ENCODE data around the gene AKAP12.

AKAP12 gene, protein sequence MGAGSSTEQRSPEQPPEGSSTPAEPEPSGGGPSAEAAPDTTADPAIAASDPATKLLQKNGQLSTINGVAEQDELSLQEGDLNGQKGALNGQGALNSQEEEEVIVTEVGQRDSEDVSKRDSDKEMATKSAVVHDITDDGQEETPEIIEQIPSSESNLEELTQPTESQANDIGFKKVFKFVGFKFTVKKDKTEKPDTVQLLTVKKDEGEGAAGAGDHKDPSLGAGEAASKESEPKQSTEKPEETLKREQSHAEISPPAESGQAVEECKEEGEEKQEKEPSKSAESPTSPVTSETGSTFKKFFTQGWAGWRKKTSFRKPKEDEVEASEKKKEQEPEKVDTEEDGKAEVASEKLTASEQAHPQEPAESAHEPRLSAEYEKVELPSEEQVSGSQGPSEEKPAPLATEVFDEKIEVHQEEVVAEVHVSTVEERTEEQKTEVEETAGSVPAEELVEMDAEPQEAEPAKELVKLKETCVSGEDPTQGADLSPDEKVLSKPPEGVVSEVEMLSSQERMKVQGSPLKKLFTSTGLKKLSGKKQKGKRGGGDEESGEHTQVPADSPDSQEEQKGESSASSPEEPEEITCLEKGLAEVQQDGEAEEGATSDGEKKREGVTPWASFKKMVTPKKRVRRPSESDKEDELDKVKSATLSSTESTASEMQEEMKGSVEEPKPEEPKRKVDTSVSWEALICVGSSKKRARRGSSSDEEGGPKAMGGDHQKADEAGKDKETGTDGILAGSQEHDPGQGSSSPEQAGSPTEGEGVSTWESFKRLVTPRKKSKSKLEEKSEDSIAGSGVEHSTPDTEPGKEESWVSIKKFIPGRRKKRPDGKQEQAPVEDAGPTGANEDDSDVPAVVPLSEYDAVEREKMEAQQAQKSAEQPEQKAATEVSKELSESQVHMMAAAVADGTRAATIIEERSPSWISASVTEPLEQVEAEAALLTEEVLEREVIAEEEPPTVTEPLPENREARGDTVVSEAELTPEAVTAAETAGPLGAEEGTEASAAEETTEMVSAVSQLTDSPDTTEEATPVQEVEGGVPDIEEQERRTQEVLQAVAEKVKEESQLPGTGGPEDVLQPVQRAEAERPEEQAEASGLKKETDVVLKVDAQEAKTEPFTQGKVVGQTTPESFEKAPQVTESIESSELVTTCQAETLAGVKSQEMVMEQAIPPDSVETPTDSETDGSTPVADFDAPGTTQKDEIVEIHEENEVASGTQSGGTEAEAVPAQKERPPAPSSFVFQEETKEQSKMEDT (N-terminal part only)

DNA sequence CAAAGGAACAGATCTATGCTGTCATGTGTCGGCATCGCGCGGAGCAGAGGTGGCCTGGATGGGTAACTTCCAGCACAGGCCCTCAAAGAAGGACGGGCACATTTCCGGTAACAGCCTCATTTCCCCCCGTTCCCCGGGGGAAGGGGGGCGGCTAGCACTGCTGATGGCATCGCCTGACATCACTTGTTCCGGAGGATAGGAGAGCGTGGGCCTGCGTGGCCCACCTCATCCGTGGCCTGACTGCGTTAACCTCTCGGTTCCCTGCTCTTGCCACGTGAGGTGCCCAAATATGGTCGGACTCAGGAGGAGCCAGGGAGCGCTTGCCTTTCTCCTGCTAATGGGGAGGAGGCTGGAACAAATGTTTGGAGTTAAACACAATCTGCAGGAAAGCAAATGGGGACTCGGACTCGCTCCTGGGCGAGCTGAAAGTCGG lies at the start of gene AKAP12:
Gene AKAP12 (plus strand): TSS at position 365 of the 433 bp plus-strand sequence. CDS start 596 bp downstream, outside the sequence.
- H3K4me1 ChIP-seq (ENCODE audit: control insufficient read depth, low read depth, low read length), result peaks cover 14% of the 10 kb centered on the region
- no peaks in the 10 kb centered on the region for H3K9me3 ChIP-seq (ENCODE audit: control insufficient read depth, low read depth, low read length)
- H3K27me3 ChIP-seq (ENCODE audit: control insufficient read depth, insufficient read depth, low read length), result peaks cover 21% of the 10 kb centered on the region
- H3K4me3 ChIP-seq (ENCODE audit: low read length), result peak within 1 kb of the TSS; percentile 77
- H3K27ac ChIP-seq (ENCODE audit: low read length), result no peak within 1 kb of the TSS
- no peaks in the 10 kb centered on the region for H3K36me3 ChIP-seq (ENCODE audit: control insufficient read depth, low read depth, low read length)
- H3K9ac ChIP-seq (ENCODE audit: low read length), result peak within 1 kb of the TSS; percentile 72

DNA sequence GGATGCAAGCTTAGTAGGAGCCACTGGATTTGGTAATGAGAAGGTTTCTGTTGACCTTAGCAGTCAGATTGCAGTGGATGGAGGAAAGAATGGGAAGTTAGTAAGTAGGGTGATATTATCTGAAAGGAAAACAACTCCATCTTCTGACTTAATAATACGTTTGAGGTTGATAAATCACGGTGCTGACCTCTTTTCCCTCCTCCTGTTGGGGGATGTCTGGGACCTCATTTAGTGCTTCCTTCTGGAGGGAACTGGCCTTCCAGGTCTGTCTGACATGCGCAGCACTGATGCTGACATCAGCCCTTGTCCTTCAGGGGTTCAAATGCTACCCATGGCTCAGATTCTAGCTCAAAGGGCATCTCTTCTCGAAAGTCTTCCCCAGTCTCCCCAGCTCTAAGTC lies 48.2 kb upstream of the AKAP12 start:
- Histone ChIP-seq H3K36me3 (ENCODE audit: control insufficient read depth, low read depth, low read length) (no peaks in the 10 kb centered on the region), H3K9me3 (ENCODE audit: control insufficient read depth, low read depth, low read length) (no peaks in the 10 kb centered on the region), H3K27me3 (ENCODE audit: control insufficient read depth, insufficient read depth, low read length) (no peaks in the 10 kb centered on the region), H3K9ac (ENCODE audit: low read length) (no peak overlapping the region), H3K4me1 (ENCODE audit: control insufficient read depth, low read depth, low read length) (peaks cover 4% of the 10 kb centered on the region), H3K27ac (ENCODE audit: low read length) (no peak overlapping the region), H3K4me3 (ENCODE audit: low read length) (no peak overlapping the region)

DNA sequence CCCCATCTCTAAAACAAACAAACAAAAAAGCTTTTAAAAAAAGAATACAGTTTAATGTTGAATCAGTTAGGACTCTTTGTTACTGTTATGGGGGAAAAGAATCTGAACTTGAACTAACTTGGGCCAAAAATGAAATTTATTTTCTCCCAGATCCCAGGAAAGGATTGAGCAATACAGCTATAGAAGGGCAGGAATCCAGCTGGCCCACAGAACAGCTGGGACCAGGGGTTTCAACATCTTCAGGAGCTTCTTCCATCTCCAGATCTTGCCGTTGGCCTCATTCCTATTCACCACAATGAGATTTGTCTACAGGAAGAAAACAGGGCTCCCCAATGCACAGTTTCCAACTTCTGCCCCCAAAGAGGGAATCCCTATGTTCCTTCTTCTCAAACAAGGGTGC lies 43.2 kb upstream of the AKAP12 start:
- Histone ChIP-seq H3K27ac (ENCODE audit: low read length) (no peak overlapping the region), H3K4me1 (ENCODE audit: control insufficient read depth, low read depth, low read length) (no peaks in the 10 kb centered on the region), H3K36me3 (ENCODE audit: control insufficient read depth, low read depth, low read length) (no peaks in the 10 kb centered on the region), H3K27me3 (ENCODE audit: control insufficient read depth, insufficient read depth, low read length) (no peaks in the 10 kb centered on the region), H3K9me3 (ENCODE audit: control insufficient read depth, low read depth, low read length) (no peaks in the 10 kb centered on the region), H3K9ac (ENCODE audit: low read length) (no peak overlapping the region), H3K4me3 (ENCODE audit: low read length) (no peak overlapping the region)

DNA sequence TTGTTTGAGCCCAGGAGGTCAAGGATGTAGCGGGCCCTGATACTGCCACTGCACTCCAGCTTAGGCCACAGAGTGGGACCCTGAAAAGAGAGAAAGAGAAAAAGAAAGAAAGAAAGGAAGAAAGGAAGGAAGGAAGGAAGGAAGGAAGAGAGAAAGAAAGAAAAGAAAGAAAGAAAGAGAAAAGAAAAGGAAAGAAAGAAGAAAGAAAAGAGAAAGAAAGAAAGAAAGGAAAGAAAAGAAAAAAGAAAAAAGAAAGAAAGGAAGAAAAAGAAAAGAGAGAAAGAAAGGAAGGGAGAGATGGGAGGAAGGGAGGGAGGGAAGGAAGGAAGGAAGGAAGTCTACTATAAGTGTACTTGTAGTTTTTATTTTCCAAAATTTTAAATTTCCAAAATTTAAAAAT lies 42.2 kb upstream of the AKAP12 start:
- Histone ChIP-seq H3K27me3 (ENCODE audit: control insufficient read depth, insufficient read depth, low read length) (no peaks in the 10 kb centered on the region), H3K4me1 (ENCODE audit: control insufficient read depth, low read depth, low read length) (no peaks in the 10 kb centered on the region), H3K9me3 (ENCODE audit: control insufficient read depth, low read depth, low read length) (no peaks in the 10 kb centered on the region), H3K36me3 (ENCODE audit: control insufficient read depth, low read depth, low read length) (no peaks in the 10 kb centered on the region), H3K9ac (ENCODE audit: low read length) (no peak overlapping the region), H3K4me3 (ENCODE audit: low read length) (no peak overlapping the region), H3K27ac (ENCODE audit: low read length) (no peak overlapping the region)

DNA sequence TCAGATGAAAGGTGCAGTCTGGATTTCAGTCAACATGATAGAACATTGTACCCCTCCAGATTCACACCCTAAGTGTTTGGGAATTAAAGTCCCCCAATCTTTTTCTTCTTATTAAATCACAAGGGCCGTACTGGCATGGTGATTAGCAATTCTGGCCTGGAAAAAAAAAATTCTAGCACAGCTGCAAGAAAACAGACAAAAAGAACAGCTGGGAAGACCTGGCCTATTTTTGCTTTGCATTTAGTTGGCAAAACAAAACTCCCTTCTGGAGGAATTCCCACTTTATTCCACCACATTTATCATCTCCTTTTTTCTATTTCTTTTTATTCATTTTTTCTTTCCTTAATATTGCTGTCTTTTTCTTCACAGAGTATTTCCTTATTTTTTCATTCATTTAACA lies 39.8 kb upstream of the AKAP12 start:
- Histone ChIP-seq H3K36me3 (ENCODE audit: control insufficient read depth, low read depth, low read length) (no peaks in the 10 kb centered on the region), H3K4me1 (ENCODE audit: control insufficient read depth, low read depth, low read length) (no peaks in the 10 kb centered on the region), H3K27ac (ENCODE audit: low read length) (no peak overlapping the region), H3K27me3 (ENCODE audit: control insufficient read depth, insufficient read depth, low read length) (no peaks in the 10 kb centered on the region), H3K4me3 (ENCODE audit: low read length) (no peak overlapping the region), H3K9ac (ENCODE audit: low read length) (no peak overlapping the region), H3K9me3 (ENCODE audit: control insufficient read depth, low read depth, low read length) (no peaks in the 10 kb centered on the region)

DNA sequence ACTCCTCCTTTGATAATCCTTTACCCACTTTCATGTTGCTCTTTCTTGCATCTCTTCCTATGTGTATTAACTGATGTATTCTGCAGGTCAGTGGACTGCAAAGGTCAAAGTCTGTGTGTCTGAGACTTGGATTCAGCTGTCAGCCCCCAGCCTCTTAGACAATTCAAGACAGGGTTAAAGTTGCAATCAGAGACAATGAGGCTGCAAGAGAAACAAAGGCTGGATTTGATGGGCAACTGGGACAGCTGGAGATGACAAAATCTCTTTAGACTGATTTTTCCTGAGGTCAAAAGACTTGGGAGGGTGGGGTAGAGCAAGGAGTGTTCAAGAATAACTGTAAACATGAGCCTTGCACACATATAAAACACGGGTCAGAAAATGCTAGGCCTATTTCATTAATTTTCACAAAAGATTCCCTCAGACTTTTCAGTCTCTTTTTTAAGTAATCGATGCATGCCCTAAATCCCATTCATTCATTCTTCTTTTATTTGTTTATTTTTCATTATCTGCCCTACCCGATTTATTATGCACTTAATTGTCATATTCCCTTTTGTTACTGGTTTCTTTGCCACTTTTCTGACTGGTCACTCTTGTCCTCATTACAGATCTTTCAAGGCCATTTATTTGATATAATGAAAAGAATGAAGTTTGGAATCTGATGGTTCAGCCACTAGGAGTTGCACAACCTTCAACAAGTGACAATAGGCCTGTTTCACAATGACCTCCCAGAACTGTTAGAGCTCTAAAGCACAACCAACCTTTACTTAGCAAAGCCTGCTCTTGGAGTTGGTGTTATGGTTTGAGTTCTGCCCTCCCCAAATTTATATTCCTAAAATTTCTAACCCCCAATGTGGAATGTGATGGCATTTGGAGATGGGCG lies 33.8 kb upstream of the AKAP12 start:
- Histone ChIP-seq H3K27ac (ENCODE audit: low read length) (no peak overlapping the region), H3K9ac (ENCODE audit: low read length) (no peak overlapping the region), H3K4me1 (ENCODE audit: control insufficient read depth, low read depth, low read length) (no peaks in the 10 kb centered on the region), H3K36me3 (ENCODE audit: control insufficient read depth, low read depth, low read length) (no peaks in the 10 kb centered on the region), H3K27me3 (ENCODE audit: control insufficient read depth, insufficient read depth, low read length) (no peaks in the 10 kb centered on the region), H3K9me3 (ENCODE audit: control insufficient read depth, low read depth, low read length) (no peaks in the 10 kb centered on the region), H3K4me3 (ENCODE audit: low read length) (no peak overlapping the region)

DNA sequence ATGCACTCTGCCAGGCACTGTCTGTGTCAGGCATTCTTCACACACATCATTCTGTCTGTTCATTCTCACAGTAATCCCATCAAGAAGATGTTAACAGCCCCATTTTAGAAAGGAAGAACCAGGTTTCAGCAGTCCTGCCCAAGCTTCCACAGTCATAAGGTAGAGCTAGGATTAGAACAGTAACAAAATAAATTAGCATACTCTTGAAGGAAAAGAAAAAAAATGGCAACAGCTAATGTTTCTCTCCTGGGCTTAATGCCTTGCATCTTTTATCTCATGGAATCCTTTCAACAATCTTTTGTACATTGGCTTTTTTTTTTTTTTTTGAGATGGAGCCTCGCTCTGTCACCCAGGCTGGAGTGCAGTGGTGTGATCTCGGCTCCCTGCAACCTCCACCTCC lies 32.1 kb upstream of the AKAP12 start:
- H3K27ac ChIP-seq (ENCODE audit: low read length), result no peak overlapping the region

DNA sequence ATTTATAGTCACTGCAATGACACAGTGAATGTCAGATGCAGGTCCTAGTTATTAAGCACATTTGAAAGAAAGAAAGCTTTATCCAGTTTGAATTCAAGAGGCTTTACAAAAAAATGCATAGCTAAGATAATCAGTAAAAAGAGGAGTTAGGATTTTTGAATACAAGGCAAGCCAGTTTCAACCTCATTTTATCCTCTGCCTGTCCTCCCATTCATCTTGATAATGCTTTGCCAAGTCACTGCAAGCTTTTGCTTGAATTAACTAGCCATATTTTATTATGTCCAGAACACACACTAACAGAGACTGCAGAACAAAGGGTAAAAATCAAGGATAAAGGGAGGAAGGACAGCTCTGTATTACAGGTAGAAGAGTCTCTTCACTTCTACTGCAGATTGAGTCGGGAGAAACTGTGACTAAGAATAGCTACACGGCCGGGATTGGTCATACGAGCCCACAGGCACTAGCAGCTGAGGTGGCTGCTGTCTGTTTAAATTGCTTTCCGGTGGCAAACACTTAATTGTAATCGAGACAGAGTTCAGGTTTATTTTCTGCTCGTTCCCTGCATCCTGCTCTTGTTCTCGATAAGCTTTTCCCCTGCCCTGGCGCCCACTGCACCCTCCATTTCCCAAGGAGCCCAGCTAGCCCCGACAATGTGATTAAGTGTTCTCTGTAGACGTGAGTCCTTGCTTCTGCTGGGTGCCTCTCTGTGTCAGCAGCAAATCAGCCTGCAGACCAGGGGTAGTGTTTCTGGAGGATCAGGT lies 30.5 kb upstream of the AKAP12 start:
- Histone ChIP-seq H3K27me3 (ENCODE audit: control insufficient read depth, insufficient read depth, low read length) (no peaks in the 10 kb centered on the region), H3K36me3 (ENCODE audit: control insufficient read depth, low read depth, low read length) (no peaks in the 10 kb centered on the region), H3K9ac (ENCODE audit: low read length) (no peak overlapping the region), H3K4me1 (ENCODE audit: control insufficient read depth, low read depth, low read length) (no peaks in the 10 kb centered on the region), H3K4me3 (ENCODE audit: low read length) (no peak overlapping the region), H3K27ac (ENCODE audit: low read length) (no peak overlapping the region), H3K9me3 (ENCODE audit: control insufficient read depth, low read depth, low read length) (peaks cover 4% of the 10 kb centered on the region)

More for the DNA sequence above, 32.1 kb upstream of the AKAP12 start:
- Histone ChIP-seq H3K9me3 (ENCODE audit: control insufficient read depth, low read depth, low read length) (peaks cover 4% of the 10 kb centered on the region), H3K4me3 (ENCODE audit: low read length) (no peak overlapping the region), H3K4me1 (ENCODE audit: control insufficient read depth, low read depth, low read length) (no peaks in the 10 kb centered on the region), H3K27me3 (ENCODE audit: control insufficient read depth, insufficient read depth, low read length) (no peaks in the 10 kb centered on the region), H3K36me3 (ENCODE audit: control insufficient read depth, low read depth, low read length) (no peaks in the 10 kb centered on the region), H3K9ac (ENCODE audit: low read length) (no peak overlapping the region)

DNA sequence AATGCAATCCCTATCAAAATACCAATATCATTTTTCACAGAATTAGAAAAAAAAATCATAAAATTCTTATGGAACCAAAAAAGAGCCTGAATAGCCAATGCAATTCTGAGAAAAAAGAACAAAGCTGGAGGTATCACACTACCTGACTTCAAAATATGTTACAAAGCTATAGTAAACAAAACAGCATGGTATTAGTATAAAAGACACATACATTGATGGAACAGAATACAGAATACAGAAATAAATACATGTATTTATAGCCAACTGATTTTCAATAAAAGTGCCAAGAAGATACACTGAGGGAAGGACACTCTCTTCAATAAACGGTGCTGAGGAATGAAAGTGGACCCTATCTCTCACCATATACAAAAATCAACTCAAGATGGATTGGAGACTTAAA lies 28.7 kb upstream of the AKAP12 start:
- H3K36me3 ChIP-seq (ENCODE audit: control insufficient read depth, low read depth, low read length), result no peaks in the 10 kb centered on the region
- H3K4me1 ChIP-seq (ENCODE audit: control insufficient read depth, low read depth, low read length), result no peaks in the 10 kb centered on the region
- no peak overlapping the region for H3K9ac ChIP-seq (ENCODE audit: low read length)
- H3K27ac ChIP-seq (ENCODE audit: low read length), result no peak overlapping the region
- H3K9me3 ChIP-seq (ENCODE audit: control insufficient read depth, low read depth, low read length), result peaks cover 4% of the 10 kb centered on the region
- H3K4me3 ChIP-seq (ENCODE audit: low read length), result no peak overlapping the region
- H3K27me3 ChIP-seq (ENCODE audit: control insufficient read depth, insufficient read depth, low read length), result no peaks in the 10 kb centered on the region

DNA sequence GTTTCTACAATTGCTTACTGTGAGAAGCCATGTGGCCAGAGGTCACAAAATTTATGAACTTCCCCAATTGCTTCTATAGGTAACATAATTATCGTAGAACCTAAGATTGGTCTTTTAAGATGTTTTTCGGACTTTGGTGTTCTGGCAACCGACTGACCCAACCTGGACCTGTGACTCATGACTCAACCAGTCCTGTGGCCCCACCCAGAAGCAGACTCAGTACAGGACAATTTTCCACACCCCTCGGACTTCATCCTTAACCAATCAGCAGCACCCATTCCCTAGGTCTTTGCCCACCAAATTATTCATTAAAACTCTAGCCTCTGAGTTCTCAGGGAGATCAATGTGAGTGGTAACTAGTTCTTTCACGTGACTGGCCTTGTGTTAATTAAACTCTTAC lies 26.4 kb upstream of the AKAP12 start:
- Histone ChIP-seq H3K27me3 (ENCODE audit: control insufficient read depth, insufficient read depth, low read length) (no peaks in the 10 kb centered on the region), H3K27ac (ENCODE audit: low read length) (no peak overlapping the region)

More for the DNA sequence above, 26.4 kb upstream of the AKAP12 start:
- peaks cover 4% of the 10 kb centered on the region for H3K9me3 ChIP-seq (ENCODE audit: control insufficient read depth, low read depth, low read length)
- no peaks in the 10 kb centered on the region for H3K36me3 ChIP-seq (ENCODE audit: control insufficient read depth, low read depth, low read length)
- no peak overlapping the region for H3K4me3 ChIP-seq (ENCODE audit: low read length)
- H3K9ac ChIP-seq (ENCODE audit: low read length), result no peak overlapping the region
- H3K4me1 ChIP-seq (ENCODE audit: control insufficient read depth, low read depth, low read length), result no peaks in the 10 kb centered on the region

Data from iPS-18a (cell line).